HG03280 (cell line): Measurements from ENCODE around the gene AKAP12.

ENCODE experiments used
- ATAC-seq: cut with Tn5 transposase; IDR thresholded peaks from one replicate; pipeline ENCODE4 v1.9.1; 2021; ENCODE audit warnings: mild to moderate bottlenecking, moderate library complexity; ENCODE audit not compliant: unreplicated experiment

AKAP12 gene

GRCh38 chr6:151276112-151276740 is 36.5 kb downstream of the AKAP12 start:
- ATAC-seq: no peak

GRCh38 chr6:151279891-151280290 is 40.1 kb downstream of the AKAP12 start:
- no peak for ATAC-seq

- no peak for ATAC-seq
Measured at GRCh38 chr6:151280859-151281258, 41.1 kb downstream of the AKAP12 start.

GRCh38 chr6:151284012-151284411 is 44.2 kb downstream of the AKAP12 start:
- no peak for ATAC-seq

GRCh38 chr6:151284548-151285017 is 44.8 kb downstream of the AKAP12 start:
- no peak for ATAC-seq

GRCh38 chr6:151285122-151285521 is 45.4 kb downstream of the AKAP12 start:
- ATAC-seq: no peak

- ATAC-seq: no peak
Measured at GRCh38 chr6:151286214-151286613, 46.4 kb downstream of the AKAP12 start.

- no peak for ATAC-seq
Measured at GRCh38 chr6:151288712-151289398, 49.1 kb downstream of the AKAP12 start.

- no peak for ATAC-seq
Measured at GRCh38 chr6:151289399-151290007, 49.7 kb downstream of the AKAP12 start.

- ATAC-seq: no peak
Measured at GRCh38 chr6:151290877-151291721, 51.3 kb downstream of the AKAP12 start.

GRCh38 chr6:151291722-151292059 is 51.9 kb downstream of the AKAP12 start:
- no peak for ATAC-seq

GRCh38 chr6:151292974-151293687 is 53.4 kb downstream of the AKAP12 start:
- ATAC-seq: no peak

- ATAC-seq: no peak
Measured at GRCh38 chr6:151293688-151294016, 53.9 kb downstream of the AKAP12 start.

GRCh38 chr6:151294561-151295101 is 54.9 kb downstream of the AKAP12 start:
- no peak for ATAC-seq

GRCh38 chr6:151297886-151298285 is 58.1 kb downstream of the AKAP12 start:
- no peak for ATAC-seq

- ATAC-seq: no peak
Measured at GRCh38 chr6:151299011-151299410, 59.2 kb downstream of the AKAP12 start.

- no peak for ATAC-seq
Measured at GRCh38 chr6:151300267-151300991, 60.7 kb downstream of the AKAP12 start.

GRCh38 chr6:151301547-151301946 is 61.8 kb downstream of the AKAP12 start:
- no peak for ATAC-seq

GRCh38 chr6:151303231-151303630 is 63.5 kb downstream of the AKAP12 start:
- no peak for ATAC-seq

- ATAC-seq: no peak
Measured at GRCh38 chr6:151306269-151306783, 66.6 kb downstream of the AKAP12 start.
